GM12892 (cell line): ENCODE data around the gene UBXN6.

Experiments used
- POLR2A ChIP-seq: IDR thresholded peaks from 2 replicates; pipeline ENCODE4 v1.6.1; 2011; ENCODE audit warnings: low read depth, low read length, control low read depth
- POLR2AphosphoS5 ChIP-seq: IDR thresholded peaks from 2 replicates; pipeline ENCODE4 v1.6.1; 2011; ENCODE audit warnings: low read depth, low read length, control low read depth

- TF ChIP-seq POLR2A = no peak
- TF ChIP-seq POLR2AphosphoS5 = no peak
These were observed 4.1 kb downstream of the UBXN6 start for GRCh38 chr19:4453232-4454179.
